Testis (tissue), 2 donors: ENCODE measurements around the gene HMX2.

Experiments used
- POLR2A ChIP-seq: fragments of 450-650 bp; IDR thresholded peaks from one replicate; pipeline ENCODE4 v1.6.1; 2017; ENCODE audit warnings: antibody characterized with exemption, mild to moderate bottlenecking, moderate library complexity
- TF ChIP-seq, protein P1 (sequence below), 3 experiments: fragments of 450-650 bp in 2 of 3; fragments of 200-600 bp in 1 of 3; sonication (generic) in 1 of 3; IDR thresholded peaks; one replicate each; pipeline ENCODE4 v1.5.1; 2016 to 2019; ENCODE audit warnings: antibody characterized with exemption in 3 of 3, mild to moderate bottlenecking in 2 of 3, moderate library complexity in 1 of 3

DNA sequence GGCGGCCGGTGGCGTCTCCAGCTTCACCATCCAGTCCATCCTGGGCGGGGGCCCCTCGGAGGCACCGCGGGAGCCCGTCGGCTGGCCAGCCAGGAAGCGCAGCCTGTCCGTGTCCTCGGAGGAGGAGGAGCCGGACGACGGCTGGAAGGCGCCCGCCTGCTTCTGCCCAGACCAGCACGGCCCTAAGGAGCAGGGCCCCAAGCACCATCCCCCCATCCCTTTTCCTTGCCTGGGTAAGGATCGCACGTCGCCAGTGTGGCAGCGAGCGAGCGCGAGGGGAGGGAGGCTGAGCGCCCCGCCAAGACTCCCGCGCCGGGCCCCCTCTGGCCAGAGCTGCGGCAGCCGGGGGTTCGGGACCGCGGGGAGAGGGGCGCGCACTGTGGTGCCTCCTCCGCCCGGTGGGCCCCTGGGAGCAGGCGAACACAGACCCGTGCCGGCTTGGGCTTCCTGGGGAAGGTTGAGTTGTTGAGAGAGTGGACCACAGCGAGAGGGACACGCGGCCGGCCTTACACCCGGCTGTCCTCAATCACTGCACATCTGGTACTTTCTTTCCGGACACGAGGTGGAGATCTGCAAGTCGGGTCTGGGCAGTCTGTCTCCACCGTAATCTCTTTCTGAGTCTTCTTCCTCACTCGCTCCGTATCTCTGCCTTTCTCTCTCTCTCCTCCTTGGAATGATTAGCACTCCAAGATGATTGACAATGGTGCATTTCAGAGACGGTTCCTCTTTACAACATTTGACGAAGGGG, 652 bp downstream of the HMX2 start:
- TF ChIP-seq, protein P1, sequence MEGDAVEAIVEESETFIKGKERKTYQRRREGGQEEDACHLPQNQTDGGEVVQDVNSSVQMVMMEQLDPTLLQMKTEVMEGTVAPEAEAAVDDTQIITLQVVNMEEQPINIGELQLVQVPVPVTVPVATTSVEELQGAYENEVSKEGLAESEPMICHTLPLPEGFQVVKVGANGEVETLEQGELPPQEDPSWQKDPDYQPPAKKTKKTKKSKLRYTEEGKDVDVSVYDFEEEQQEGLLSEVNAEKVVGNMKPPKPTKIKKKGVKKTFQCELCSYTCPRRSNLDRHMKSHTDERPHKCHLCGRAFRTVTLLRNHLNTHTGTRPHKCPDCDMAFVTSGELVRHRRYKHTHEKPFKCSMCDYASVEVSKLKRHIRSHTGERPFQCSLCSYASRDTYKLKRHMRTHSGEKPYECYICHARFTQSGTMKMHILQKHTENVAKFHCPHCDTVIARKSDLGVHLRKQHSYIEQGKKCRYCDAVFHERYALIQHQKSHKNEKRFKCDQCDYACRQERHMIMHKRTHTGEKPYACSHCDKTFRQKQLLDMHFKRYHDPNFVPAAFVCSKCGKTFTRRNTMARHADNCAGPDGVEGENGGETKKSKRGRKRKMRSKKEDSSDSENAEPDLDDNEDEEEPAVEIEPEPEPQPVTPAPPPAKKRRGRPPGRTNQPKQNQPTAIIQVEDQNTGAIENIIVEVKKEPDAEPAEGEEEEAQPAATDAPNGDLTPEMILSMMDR (IDR thresholded peaks at IDR 0.05), result no peak
- no peak for TF ChIP-seq POLR2A
